Mucosa of descending colon (tissue), 3 donors: ENCODE results near the gene TNIK. TPM values are rescaled to one million over a fixed set of nuclear protein-coding genes. Genes with fewer than 3 reads are reported as not detected.

Experiments
- ATAC-seq: fragments of 200-7000 bp; cut with Tn5 transposase; one replicate; pipeline ENCODE4 v1.9.1; 2020; ENCODE audit warnings: mild to moderate bottlenecking, moderate library complexity
- DNase-seq, 3 donors: peaks; one replicate each; pipeline ENCODE4 v3.0.0-alpha.2; 2020
- H3K36me3 ChIP-seq: fragments of 200-600 bp; one replicate; pipeline ENCODE4 v1.8.0; 2021; ENCODE audit warnings: low read depth, mild to moderate bottlenecking
- H3K4me1 ChIP-seq: fragments of 200-600 bp; one replicate; pipeline ENCODE4 v1.8.0; 2021; ENCODE audit warnings: low read depth, mild to moderate bottlenecking
- H3K4me3 ChIP-seq: fragments of 200-600 bp; one replicate; pipeline ENCODE4 v1.8.0; 2021; ENCODE audit warnings: mild to moderate bottlenecking
- H3K9me3 ChIP-seq: fragments of 200-600 bp; one replicate; pipeline ENCODE4 v1.8.0; 2021; ENCODE audit warnings: mild to moderate bottlenecking
- CTCF ChIP-seq: fragments of 200-600 bp; IDR thresholded peaks from one replicate; pipeline ENCODE4 v1.8.0; 2022; ENCODE audit warnings: antibody characterized with exemption, mild to moderate bottlenecking
- intact Hi-C, 2 donors: fragments of 100-400 bp; cut with DNase I in 1 of 2; cut with micrococcal nuclease in 1 of 2; formaldehyde crosslinking; loops; one replicate each; pipeline versions ENCODE4 v1.11.0 to v1.11.1; 2022; cut with DNase I, micrococcal nuclease
- total RNA-seq, 3 donors: library from RNA; stranded (reverse); fragmentation: NEBNext Ultra II Directional in 2 of 3; extraction: Animal tissue kit (Norgen Biotek cat#: 25700) in 2 of 3; gene quantifications; one replicate each; pipeline versions ENCODE4 v1.2.1 to v1.2.4, GENCODE V29; 2021 to 2023
- donor health status: DM: no; HTN: no; CAD: no; lungs with moderate emphysema.
- donor health status: DM: no; HTN: no; CAD: no.
- donor health status: DM: no; HTN: yes; CAD: no.

The TNIK gene
- total RNA-seq, 3 donors from 2014 or later = 27.2 to 33.0 (median 28.0) TPM

GRCh38 chr3:171054921-171055320, 405.3 kb downstream of the TNIK start:
- Histone ChIP-seq H3K4me1 (no peaks in the 10 kb centered on the region), H3K9me3 (no peaks in the 10 kb centered on the region), H3K36me3 (no peaks in the 10 kb centered on the region), H3K4me3 (no peak overlapping the region)
- no peak for ATAC-seq
- intact Hi-C loops = no loop called here
- no peak for DNase-seq
- TF ChIP-seq CTCF = no peak

GRCh38 chr3:171054231-171054630, 406.0 kb downstream of the TNIK start:
- no peaks in the 10 kb centered on the region for H3K4me1 ChIP-seq
- no peaks in the 10 kb centered on the region for H3K9me3 ChIP-seq
- no peak for DNase-seq
- no peak overlapping the region for H3K4me3 ChIP-seq
- ATAC-seq = no peak
- intact Hi-C loops = no loop called here
- no peaks in the 10 kb centered on the region for H3K36me3 ChIP-seq
- no peak for TF ChIP-seq CTCF

GRCh38 chr3:171049861-171050444, 410.3 kb downstream of the TNIK start:
- peak in 2 of 3 donors; percentile 39 to 52 for DNase-seq
- Histone ChIP-seq H3K4me3 (no peak overlapping the region), H3K4me1 (no peaks in the 10 kb centered on the region), H3K9me3 (no peaks in the 10 kb centered on the region), H3K36me3 (no peaks in the 10 kb centered on the region)
- ATAC-seq = peak; percentile 83
- TF ChIP-seq CTCF = peak; percentile 37
- intact Hi-C loops = loop anchor here in 1 of 2 donors (10.0 kb wide), 1 partner anchor 515 kb away; no protein-coding TSS in a partner anchor

- DNase-seq = no peak
- no peaks in the 10 kb centered on the region for H3K36me3 ChIP-seq
- ATAC-seq = no peak
- H3K4me1 ChIP-seq = no peaks in the 10 kb centered on the region
- H3K9me3 ChIP-seq = no peaks in the 10 kb centered on the region
- intact Hi-C loops = loop anchor here in 1 of 2 donors (10.0 kb wide), 1 partner anchor 518 kb away; no protein-coding TSS in a partner anchor
- TF ChIP-seq CTCF = no peak
- no peak overlapping the region for H3K4me3 ChIP-seq
These were observed 413.4 kb downstream of the TNIK start for GRCh38 chr3:171046760-171047159.

- DNase-seq (no peak), ATAC-seq (peak; percentile 18)
- intact Hi-C loops = loop anchor here in 1 of 2 donors (10.0 kb wide), 1 partner anchor 520 kb away; no protein-coding TSS in a partner anchor
- Histone ChIP-seq H3K9me3 (no peaks in the 10 kb centered on the region), H3K36me3 (no peaks in the 10 kb centered on the region), H3K4me3 (no peak overlapping the region), H3K4me1 (no peaks in the 10 kb centered on the region)
- TF ChIP-seq CTCF = no peak
These were observed 415.1 kb downstream of the TNIK start for GRCh38 chr3:171044835-171045793.
